HepG2 (cell line): Measurements from ENCODE around the gene MAML1. TPM values are rescaled to one million over a fixed set of nuclear protein-coding genes. Genes with fewer than 3 reads are reported as not detected.

Experiments
- BCL3 ChIP-seq: sonication (generic); formaldehyde crosslinking; IDR thresholded peaks from 2 replicates; pipeline ENCODE4 v1.5.1; 2020; ENCODE audit warnings: mild to moderate bottlenecking, missing genetic modification reagents, moderate library complexity
- CERS6 ChIP-seq: sonication (generic); formaldehyde crosslinking; IDR thresholded peaks from 2 replicates; pipeline ENCODE4 v1.5.0; 2020; ENCODE audit warnings: missing genetic modification reagents
- CHD4 ChIP-seq: fragments of 200-600 bp; sonication (generic); IDR thresholded peaks from 2 replicates; pipeline ENCODE4 v1.7.0; 2017; ENCODE audit warnings: mild to moderate bottlenecking, low read length, borderline replicate concordance
- ETS1 ChIP-seq: sonication (generic); formaldehyde crosslinking; IDR thresholded peaks from 2 replicates; pipeline ENCODE4 v1.4.0; 2020; ENCODE audit warnings: missing genetic modification reagents
- GABPA ChIP-seq, 2 experiments: IDR thresholded peaks; 2 replicates each; pipeline ENCODE4 v1.6.1; 2011 to 2016; ENCODE audit warnings: low read depth in 2 of 2, low read length in 1 of 2, missing biosample characterization in 1 of 2, missing genetic modification characterization in 1 of 2
- HDAC6 ChIP-seq: fragments of 200-600 bp; sonication (generic); IDR thresholded peaks from 2 replicates; pipeline ENCODE4 v1.7.0; 2017; ENCODE audit warnings: mild to moderate bottlenecking, antibody characterized with exemption, low read length, low read depth
- IRF2 ChIP-seq: IDR thresholded peaks from 2 replicates; pipeline ENCODE4 v1.6.1; 2018; ENCODE audit warnings: missing genetic modification reagents, missing compliant biosample characterization
- MED13 ChIP-seq: sonication (generic); formaldehyde crosslinking; IDR thresholded peaks from 2 replicates; pipeline ENCODE4 v1.5.0; 2020; ENCODE audit warnings: missing genetic modification reagents
- NFE2L2 ChIP-seq: fragments of 150-350 bp; IDR thresholded peaks from 2 replicates; pipeline ENCODE4 v1.6.1; 2014; ENCODE audit warnings: low read length
- PRPF4 ChIP-seq: fragments of 200-400 bp; formaldehyde crosslinking; IDR thresholded peaks from 2 replicates; pipeline ENCODE4 v1.6.1; 2016; ENCODE audit warnings: low read length, low read depth; ENCODE audit not compliant: poor library complexity, severe bottlenecking
- SOX5 ChIP-seq: IDR thresholded peaks from 2 replicates; pipeline ENCODE4 v1.6.1; 2016; ENCODE audit warnings: borderline replicate concordance
- UBTF ChIP-seq: sonication (generic); formaldehyde crosslinking; IDR thresholded peaks from 2 replicates; pipeline ENCODE4 v1.4.0; 2020; ENCODE audit warnings: mild to moderate bottlenecking, missing genetic modification reagents
- ZBTB3 ChIP-seq: sonication (generic); formaldehyde crosslinking; IDR thresholded peaks from 2 replicates; pipeline ENCODE4 v1.4.0; 2020; ENCODE audit warnings: low read depth, mild to moderate bottlenecking, moderate library complexity, missing genetic modification reagents, borderline replicate concordance
- ZFP91 ChIP-seq: sonication (generic); formaldehyde crosslinking; IDR thresholded peaks from 2 replicates; pipeline ENCODE4 v1.9.0; 2022; ENCODE audit warnings: missing genetic modification reagents, mild to moderate bottlenecking, borderline replicate concordance
- ZNF10 ChIP-seq: sonication (generic); formaldehyde crosslinking; IDR thresholded peaks from 2 replicates; pipeline ENCODE4 v1.4.0; 2020; ENCODE audit warnings: mild to moderate bottlenecking, low read depth, missing genetic modification reagents, borderline replicate concordance
- ZNF275 ChIP-seq: sonication (generic); formaldehyde crosslinking; IDR thresholded peaks from 2 replicates; pipeline ENCODE4 v1.8.0; 2022; ENCODE audit warnings: missing genetic modification reagents, mild to moderate bottlenecking, inconsistent platforms, borderline replicate concordance
- ZNF3 ChIP-seq: IDR thresholded peaks from 2 replicates; pipeline ENCODE4 v1.7.0; 2017; ENCODE audit warnings: inconsistent platforms
- ZNF337 ChIP-seq: sonication (generic); formaldehyde crosslinking; IDR thresholded peaks from 2 replicates; pipeline ENCODE4 v1.5.1; 2020; ENCODE audit warnings: missing genetic modification reagents, low read depth, mild to moderate bottlenecking, borderline replicate concordance
- ZNF891 ChIP-seq: sonication (generic); formaldehyde crosslinking; IDR thresholded peaks from 2 replicates; pipeline ENCODE4 v1.5.0; 2020; ENCODE audit warnings: mild to moderate bottlenecking, missing genetic modification reagents
- ZSCAN12 ChIP-seq: sonication (generic); formaldehyde crosslinking; IDR thresholded peaks from 2 replicates; pipeline ENCODE4 v1.9.0; 2021; ENCODE audit warnings: mild to moderate bottlenecking, missing genetic modification reagents
- polyA plus RNA-seq, 8 experiments: library from polyadenylated mRNA; depleted of rRNA in 3 of 8; stranded (reverse) in 7 of 8; unstranded in 1 of 8; fragments of >200 nt; fragmentation: Illumina TruSeq in 4 of 8; extraction: Trizol in 4 of 8; gene quantifications; 2 replicates each; pipeline versions ENCODE4 v1.2.1 to v1.2.3, GENCODE V29; 2011 to 2016; ENCODE audit warnings: low read depth in 4 of 8, missing spikeins in 1 of 8, mixed read lengths in 1 of 8; ENCODE audit not compliant: insufficient read depth in 1 of 8
- total RNA-seq, 5 experiments: library from RNA; depleted of rRNA; stranded (reverse); fragments of >200 nt; fragmentation: Illumina TruSeq; extraction: Trizol; gene quantifications; 2 replicates each; pipeline ENCODE4 v1.2.3, GENCODE V29; 2016; ENCODE audit warnings: low read depth in 1 of 5

MAML1 gene
- total and polyA plus RNA-seq, 2 of the 13 experiments (the other 11 are each of a cell fraction or from before 2014, with no cell fraction given), result 10.0 to 10.8 TPM

GRCh38 chr5:179698935-179699615 lies 33.5 kb upstream of the MAML1 start, which contains the start of gene CANX (continued):
- TF ChIP-seq ZFP91, result peak; percentile 50; the same call in 1 of the 2 replicates
- TF ChIP-seq ZNF337 (CRISPR knock-in tag), result no peak
- no peak for TF ChIP-seq IRF2 (CRISPR knock-in tag)
- TF ChIP-seq HDAC6, result no peak
- TF ChIP-seq PRPF4, result no peak
- TF ChIP-seq ZSCAN12 (CRISPR knock-in tag), result 0 out of 2 replicates have a peak, but pooled peaks have one; percentile 15
- no peak for TF ChIP-seq BCL3 (CRISPR knock-in tag)
- peak; percentile 90; the same call in 1 of the 2 replicates for TF ChIP-seq MED13 (CRISPR knock-in tag)
- TF ChIP-seq ETS1 (CRISPR knock-in tag), result 0 out of 2 replicates have a peak, but pooled peaks have one; percentile 69
- TF ChIP-seq CERS6 (CRISPR knock-in tag), result no peak
- TF ChIP-seq ZNF275 (CRISPR knock-in tag), result peak; percentile 31; the same call in 1 of the 2 replicates
- no peak for TF ChIP-seq ZNF10 (CRISPR knock-in tag)
- no peak for TF ChIP-seq CHD4
- TF ChIP-seq ZNF891 (CRISPR knock-in tag), result peak; percentile 94
- TF ChIP-seq GABPA (IDR thresholded peaks at IDR 0.05; ENCODE audit: low read depth, low read length), result no peak
- TF ChIP-seq GABPA (CRISPR knock-in tag; IDR thresholded peaks at IDR 0.05; ENCODE audit: low read depth), result no peak
- TF ChIP-seq ZBTB3 (CRISPR knock-in tag), result no peak
- TF ChIP-seq UBTF, result no peak; the same call in 1 of the 2 replicates
- no peak; the same call in 1 of the 2 replicates for TF ChIP-seq SOX5 (CRISPR knock-in tag)
- TF ChIP-seq ZNF3 (CRISPR knock-in tag), result no peak
- TF ChIP-seq NFE2L2, result no peak
